Calu3 (cell line): ENCODE data around the gene EEPD1. TPM values are rescaled to one million over a fixed set of nuclear protein-coding genes. Genes with fewer than 3 reads are reported as not detected.

Source experiments
- BruUV-seq: library from RNA; stranded (reverse); fragments of 400-500 nt; replicated peaks from 2 replicates; lab custom pipeline; 2021; lab: Mats Ljungman, UMichigan
- CTCF ChIA-PET: fragments of 300-600 bp; sonication (Branson Sonifier 250); formaldehyde crosslinking; loops from one replicate; lab custom pipeline; 2022; ENCODE audit warnings: antibody characterized with exemption; lab: Charles Lee
- DNase-seq: peaks from one replicate; pipeline ENCODE4 v3.0.0; 2022
- H3K27ac Mint-ChIP-seq: one replicate; pipeline ENCODE4 v1.8.0; 2022; ENCODE audit warnings: mixed read lengths; ENCODE audit not compliant: unreplicated experiment
- H3K27me3 Mint-ChIP-seq: one replicate; pipeline ENCODE4 v1.8.0; 2022; ENCODE audit warnings: mixed read lengths; ENCODE audit not compliant: unreplicated experiment
- H3K36me3 Mint-ChIP-seq: one replicate; pipeline ENCODE4 v1.8.0; 2022; ENCODE audit warnings: mild to moderate bottlenecking, moderate library complexity, mixed read lengths; ENCODE audit not compliant: insufficient read depth, unreplicated experiment
- H3K4me1 Mint-ChIP-seq: one replicate; pipeline ENCODE4 v1.8.0; 2022; ENCODE audit warnings: mild to moderate bottlenecking, low read depth, mixed read lengths; ENCODE audit not compliant: unreplicated experiment
- H3K4me3 Mint-ChIP-seq: one replicate; pipeline ENCODE4 v1.8.0; 2022; ENCODE audit warnings: mild to moderate bottlenecking, low read depth, moderate library complexity, mixed read lengths; ENCODE audit not compliant: unreplicated experiment
- H3K9me3 Mint-ChIP-seq: one replicate; pipeline ENCODE4 v1.8.0; 2022; ENCODE audit warnings: low read depth, mixed read lengths; ENCODE audit not compliant: unreplicated experiment
- intact Hi-C: fragments of 100-400 bp; cut with micrococcal nuclease; formaldehyde crosslinking; loops from one replicate; pipeline ENCODE4 v1.10.0; 2022; ENCODE audit not compliant: unreplicated experiment
- total RNA-seq: library from RNA; stranded (reverse); gene quantifications from 2 replicates; pipeline ENCODE4 v1.2.3, GENCODE V29; 2022
- TF ChIP-seq, protein P1 (sequence below): fragments of 200-600 bp; IDR thresholded peaks from one replicate; pipeline ENCODE4 v1.8.0; 2022; ENCODE audit warnings: antibody characterized with exemption; ENCODE audit not compliant: unreplicated experiment

Gene EEPD1
- total RNA-seq, 1 experiment from 2014 or later: 48.8 TPM

DNA sequence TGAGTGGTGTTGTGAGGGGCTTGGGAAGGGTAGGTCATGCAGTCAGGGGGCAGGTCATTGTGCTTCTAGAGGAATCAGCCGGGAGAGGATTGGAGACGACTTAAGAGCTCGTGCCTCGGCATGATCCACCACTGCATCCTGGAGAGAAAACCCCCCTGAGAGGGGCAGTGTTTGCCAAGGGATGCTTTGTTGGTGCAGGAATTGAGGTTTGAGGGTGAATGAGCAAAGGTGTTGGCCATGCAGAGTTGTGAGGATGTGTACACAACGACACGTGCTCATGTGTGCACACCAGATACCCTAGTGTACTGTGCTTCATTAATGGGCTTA, 151.0 kb downstream of the EEPD1 start:
- DNase-seq: no peak
- CTCF ChIA-PET: interaction anchor here (0.9 to 1.7 kb wide), 3 partner anchors 12 to 172 kb away, joined by 3 to 5 read pairs (median 3); no protein-coding TSS in a partner anchor
- H3K27ac Mint-ChIP-seq: peak overlapping the region; percentile 7
- H3K36me3 Mint-ChIP-seq: peaks cover 37% of the 10 kb centered on the region
- no peaks in the 10 kb centered on the region for H3K9me3 Mint-ChIP-seq
- TF ChIP-seq, protein P1, sequence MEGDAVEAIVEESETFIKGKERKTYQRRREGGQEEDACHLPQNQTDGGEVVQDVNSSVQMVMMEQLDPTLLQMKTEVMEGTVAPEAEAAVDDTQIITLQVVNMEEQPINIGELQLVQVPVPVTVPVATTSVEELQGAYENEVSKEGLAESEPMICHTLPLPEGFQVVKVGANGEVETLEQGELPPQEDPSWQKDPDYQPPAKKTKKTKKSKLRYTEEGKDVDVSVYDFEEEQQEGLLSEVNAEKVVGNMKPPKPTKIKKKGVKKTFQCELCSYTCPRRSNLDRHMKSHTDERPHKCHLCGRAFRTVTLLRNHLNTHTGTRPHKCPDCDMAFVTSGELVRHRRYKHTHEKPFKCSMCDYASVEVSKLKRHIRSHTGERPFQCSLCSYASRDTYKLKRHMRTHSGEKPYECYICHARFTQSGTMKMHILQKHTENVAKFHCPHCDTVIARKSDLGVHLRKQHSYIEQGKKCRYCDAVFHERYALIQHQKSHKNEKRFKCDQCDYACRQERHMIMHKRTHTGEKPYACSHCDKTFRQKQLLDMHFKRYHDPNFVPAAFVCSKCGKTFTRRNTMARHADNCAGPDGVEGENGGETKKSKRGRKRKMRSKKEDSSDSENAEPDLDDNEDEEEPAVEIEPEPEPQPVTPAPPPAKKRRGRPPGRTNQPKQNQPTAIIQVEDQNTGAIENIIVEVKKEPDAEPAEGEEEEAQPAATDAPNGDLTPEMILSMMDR: no peak
- no peak overlapping the region for H3K4me3 Mint-ChIP-seq
- BruUV-seq: no TSS peak
- peaks cover 26% of the 10 kb centered on the region for H3K4me1 Mint-ChIP-seq
- intact Hi-C loops: no loop called here
- no peaks in the 10 kb centered on the region for H3K27me3 Mint-ChIP-seq

DNA sequence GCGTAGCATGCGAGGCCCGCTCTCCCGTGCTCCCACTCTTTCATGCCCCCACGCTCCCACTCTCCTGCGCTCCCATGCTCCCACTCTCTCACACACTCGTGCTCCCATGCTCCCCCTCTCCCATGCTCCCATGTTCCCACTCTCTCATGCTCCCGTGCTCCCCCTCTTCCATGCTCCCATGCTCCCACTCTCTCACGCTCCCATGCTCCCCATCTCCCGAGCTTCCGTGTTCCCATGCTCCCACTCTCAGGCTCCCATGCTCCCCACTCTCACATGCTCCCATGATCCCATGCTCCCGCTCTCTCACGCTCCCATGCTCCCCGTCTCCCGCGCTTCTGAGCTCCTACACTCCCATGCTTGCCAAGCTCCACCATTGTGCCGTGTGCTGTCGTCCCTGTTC, 152.2 kb downstream of the EEPD1 start:
- no TSS peak for BruUV-seq
- DNase-seq: no peak
- CTCF ChIA-PET: interaction anchor here (1.2 kb wide), 1 partner anchor 14 kb away, joined by 3 read pairs; no protein-coding TSS in a partner anchor
- intact Hi-C loops: no loop called here
- H3K9me3 Mint-ChIP-seq: no peaks in the 10 kb centered on the region
- H3K27me3 Mint-ChIP-seq: no peaks in the 10 kb centered on the region
- H3K36me3 Mint-ChIP-seq: peaks cover 31% of the 10 kb centered on the region
- TF ChIP-seq, protein P1: no peak
- no peak overlapping the region for H3K4me3 Mint-ChIP-seq
- no peak overlapping the region for H3K27ac Mint-ChIP-seq
- peaks cover 26% of the 10 kb centered on the region for H3K4me1 Mint-ChIP-seq

GRCh38 chr7:36305648-36306047, 152.6 kb downstream of the EEPD1 start:
- CTCF ChIA-PET: interaction anchor here (1.2 kb wide), 1 partner anchor 14 kb away, joined by 3 read pairs; no protein-coding TSS in a partner anchor
- TF ChIP-seq, protein P1: no peak
- Mint-ChIP-seq H3K36me3 (peaks cover 30% of the 10 kb centered on the region), H3K27me3 (no peaks in the 10 kb centered on the region), H3K4me3 (no peak overlapping the region), H3K9me3 (no peaks in the 10 kb centered on the region), H3K4me1 (peaks cover 26% of the 10 kb centered on the region), H3K27ac (no peak overlapping the region)
- intact Hi-C loops: no loop called here
- DNase-seq: no peak
- no TSS peak for BruUV-seq

DNA sequence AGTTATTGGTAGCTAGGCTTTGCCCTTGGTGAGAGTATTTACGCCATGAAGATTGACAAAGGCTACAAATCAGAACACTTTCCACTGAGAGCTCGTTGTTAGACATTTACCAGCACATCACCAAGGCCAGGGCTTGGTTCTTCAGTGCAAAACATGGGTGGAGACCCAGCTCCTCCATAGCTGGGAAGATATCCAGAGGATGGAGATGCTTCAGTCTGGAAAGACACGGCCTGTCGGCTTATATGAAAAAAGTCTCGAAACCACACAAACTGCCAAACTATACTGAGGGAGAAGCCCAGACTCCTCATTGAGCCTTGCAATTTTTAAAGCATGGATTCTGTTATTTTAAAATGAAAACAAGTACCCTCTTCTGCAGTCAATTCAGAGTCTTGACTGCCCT, 153.2 kb downstream of the EEPD1 start:
- no TSS peak for BruUV-seq
- Mint-ChIP-seq H3K27me3 (no peaks in the 10 kb centered on the region), H3K4me1 (peaks cover 26% of the 10 kb centered on the region), H3K9me3 (no peaks in the 10 kb centered on the region), H3K4me3 (no peak overlapping the region), H3K36me3 (peaks cover 26% of the 10 kb centered on the region), H3K27ac (no peak overlapping the region)
- CTCF ChIA-PET: interaction anchor here (1.2 kb wide), 1 partner anchor 13 kb away, joined by 3 read pairs; no protein-coding TSS in a partner anchor
- TF ChIP-seq, protein P1: no peak
- no peak for DNase-seq
- intact Hi-C loops: no loop called here
